Kidney (tissue), 14 donors: ENCODE results near the gene HES5. TPM values are rescaled to one million over a fixed set of nuclear protein-coding genes. Genes with fewer than 3 reads are reported as not detected.

ENCODE experiments used
- DNase-seq, 5 donors: peaks; one replicate each; pipeline ENCODE4 v3.0.0-alpha.2; 2013 to 2020
- FAIRE-seq: peaks from 2 replicates; lab custom pipeline; 2012; peaks lifted over from hg19 to GRCh38; lab: Jason Lieb, UNC
- H3K27ac ChIP-seq, 2 donors: one replicate each; pipeline ENCODE4 v1.7.0; 2013; ENCODE audit warnings: low read depth in 2 of 2, low read length in 2 of 2, inconsistent platforms in 1 of 2
- H3K27me3 ChIP-seq: one replicate; pipeline ENCODE4 v1.7.1; 2013; ENCODE audit warnings: low read length, inconsistent platforms; ENCODE audit not compliant: control insufficient read depth, insufficient read depth
- H3K36me3 ChIP-seq, 3 donors: one replicate each; pipeline versions ENCODE4 v1.7.0 to v1.7.1; 2013; ENCODE audit warnings: low read length in 3 of 3, control low read depth in 1 of 3, inconsistent platforms in 1 of 3; ENCODE audit not compliant: insufficient read depth in 3 of 3, control insufficient read depth in 2 of 3
- H3K4me1 ChIP-seq, 3 donors: one replicate each; pipeline versions ENCODE4 v1.7.0 to v1.7.1; 2013; ENCODE audit warnings: low read length in 3 of 3, inconsistent platforms in 1 of 3, low read depth in 1 of 3; ENCODE audit not compliant: control insufficient read depth in 2 of 3, insufficient read depth in 2 of 3
- H3K4me3 ChIP-seq, 3 donors: one replicate each; pipeline versions ENCODE4 v1.7.0 to v1.8.1; 2013; ENCODE audit warnings: low read length in 3 of 3, control low read depth in 1 of 3, inconsistent platforms in 1 of 3
- H3K9ac ChIP-seq, 3 donors: one replicate each; pipeline versions ENCODE4 v1.7.0 to v1.7.1; 2013; ENCODE audit warnings: low read length in 3 of 3, control low read depth in 1 of 3, inconsistent platforms in 1 of 3
- H3K9me3 ChIP-seq, 3 donors: one replicate each; pipeline versions ENCODE4 v1.7.0 to v1.7.1; 2013; ENCODE audit warnings: low read length in 3 of 3, control low read depth in 1 of 3, inconsistent platforms in 1 of 3; ENCODE audit not compliant: control insufficient read depth in 2 of 3, insufficient read depth in 1 of 3
- intact Hi-C: fragments of 100-400 bp; cut with DNase I; formaldehyde crosslinking; loops from one replicate; pipeline ENCODE4 v1.11.1; 2022
- polyA plus RNA-seq: library from polyadenylated mRNA; stranded (reverse); fragments of 350-450 nt; fragmentation: Illumina TruSeq; extraction: RNeasy Lipid Tissue Mini Kit (QIAGEN cat#74804); gene quantifications from one replicate; pipeline ENCODE4 v1.2.3, GENCODE V29; 2014; ENCODE audit warnings: low read depth, low replicate concordance; ENCODE audit not compliant: insufficient read depth
- total RNA-seq: library from RNA; stranded (reverse); fragmentation: NEBNext Ultra II Directional; extraction: Animal tissue kit (Norgen Biotek cat#: 25700); gene quantifications from one replicate; pipeline ENCODE4 v1.2.1, GENCODE V29; 2021
- TF ChIP-seq, protein P1 (sequence below): IDR thresholded peaks from 3 replicates; pipeline ENCODE4 v1.5.1; 2012; ENCODE audit warnings: mild to moderate bottlenecking, moderate library complexity, borderline replicate concordance; ENCODE audit not compliant: insufficient read depth; ENCODE audit errors: extremely low read depth
- donor health status: control.
- donor health status: control.
- donor health status: control.
- donor health status: control.
- donor health status: control.
- donor health status: DM: yes; HTN: yes; CAD: no.
- donor health status: Normal renal cell carcinoma (clear cell type).

Gene HES5
- total and polyA plus RNA-seq, 2 donors from 2014 or later: 0.44 TPM; not detected in 1

DNA sequence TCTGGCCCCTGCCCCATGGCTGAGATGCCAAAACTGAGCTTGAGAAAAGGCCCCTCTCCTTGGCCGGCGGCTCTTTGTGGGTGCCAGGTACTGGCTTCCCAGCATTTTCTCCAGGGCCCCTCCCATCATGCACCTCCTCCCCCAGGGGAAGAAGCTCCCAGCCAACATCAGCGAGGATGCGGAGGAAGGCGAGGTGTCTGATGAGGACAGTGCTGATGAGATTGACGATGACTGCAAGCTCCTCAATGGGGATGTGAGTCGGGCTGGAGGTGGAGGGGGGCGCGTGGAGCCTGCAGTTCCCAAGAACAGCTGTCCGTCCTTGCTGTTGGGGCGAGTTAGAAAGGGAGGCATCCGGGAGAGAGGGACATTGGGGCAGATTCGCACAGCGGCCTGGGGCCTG lies 40.4 kb downstream of the HES5 start:
- Histone ChIP-seq H3K4me3 (no peak overlapping the region), H3K4me1 (no peaks in the 10 kb centered on the region), H3K27ac (no peak overlapping the region), H3K36me3 (no peaks in the 10 kb centered on the region), H3K9me3 (no peaks in the 10 kb centered on the region), H3K9ac (no peak overlapping the region), H3K27me3 (no peaks in the 10 kb centered on the region)
- intact Hi-C loops: no loop called here
- TF ChIP-seq, protein P1, sequence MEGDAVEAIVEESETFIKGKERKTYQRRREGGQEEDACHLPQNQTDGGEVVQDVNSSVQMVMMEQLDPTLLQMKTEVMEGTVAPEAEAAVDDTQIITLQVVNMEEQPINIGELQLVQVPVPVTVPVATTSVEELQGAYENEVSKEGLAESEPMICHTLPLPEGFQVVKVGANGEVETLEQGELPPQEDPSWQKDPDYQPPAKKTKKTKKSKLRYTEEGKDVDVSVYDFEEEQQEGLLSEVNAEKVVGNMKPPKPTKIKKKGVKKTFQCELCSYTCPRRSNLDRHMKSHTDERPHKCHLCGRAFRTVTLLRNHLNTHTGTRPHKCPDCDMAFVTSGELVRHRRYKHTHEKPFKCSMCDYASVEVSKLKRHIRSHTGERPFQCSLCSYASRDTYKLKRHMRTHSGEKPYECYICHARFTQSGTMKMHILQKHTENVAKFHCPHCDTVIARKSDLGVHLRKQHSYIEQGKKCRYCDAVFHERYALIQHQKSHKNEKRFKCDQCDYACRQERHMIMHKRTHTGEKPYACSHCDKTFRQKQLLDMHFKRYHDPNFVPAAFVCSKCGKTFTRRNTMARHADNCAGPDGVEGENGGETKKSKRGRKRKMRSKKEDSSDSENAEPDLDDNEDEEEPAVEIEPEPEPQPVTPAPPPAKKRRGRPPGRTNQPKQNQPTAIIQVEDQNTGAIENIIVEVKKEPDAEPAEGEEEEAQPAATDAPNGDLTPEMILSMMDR: no peak
- no peak for DNase-seq
- FAIRE-seq: no peak

DNA sequence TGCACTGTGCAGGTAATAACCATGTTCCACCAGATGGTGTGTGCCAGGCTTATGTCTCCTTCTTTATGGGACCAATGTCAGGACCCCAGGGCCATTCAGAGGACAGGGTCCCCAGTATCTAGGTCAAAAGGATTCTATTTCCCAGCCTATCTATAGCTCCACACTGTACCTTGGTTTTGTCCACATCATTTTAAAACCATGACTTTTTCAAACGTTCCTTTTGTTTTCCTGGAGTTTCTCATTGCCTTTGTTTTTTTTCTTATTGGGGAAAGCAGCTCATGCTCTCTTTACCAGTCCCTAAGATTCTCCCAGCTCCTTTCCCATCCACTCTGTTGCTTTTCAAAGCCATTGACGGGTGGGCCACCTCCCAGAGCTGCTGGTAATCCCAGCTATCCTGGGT lies 41.4 kb downstream of the HES5 start:
- TF ChIP-seq, protein P1: no peak
- Histone ChIP-seq H3K27ac (no peak overlapping the region), H3K9me3 (no peaks in the 10 kb centered on the region), H3K27me3 (no peaks in the 10 kb centered on the region), H3K4me3 (no peak overlapping the region), H3K9ac (no peak overlapping the region), H3K4me1 (no peaks in the 10 kb centered on the region), H3K36me3 (no peaks in the 10 kb centered on the region)
- FAIRE-seq (no peak), DNase-seq (no peak)
- intact Hi-C loops: no loop called here

DNA sequence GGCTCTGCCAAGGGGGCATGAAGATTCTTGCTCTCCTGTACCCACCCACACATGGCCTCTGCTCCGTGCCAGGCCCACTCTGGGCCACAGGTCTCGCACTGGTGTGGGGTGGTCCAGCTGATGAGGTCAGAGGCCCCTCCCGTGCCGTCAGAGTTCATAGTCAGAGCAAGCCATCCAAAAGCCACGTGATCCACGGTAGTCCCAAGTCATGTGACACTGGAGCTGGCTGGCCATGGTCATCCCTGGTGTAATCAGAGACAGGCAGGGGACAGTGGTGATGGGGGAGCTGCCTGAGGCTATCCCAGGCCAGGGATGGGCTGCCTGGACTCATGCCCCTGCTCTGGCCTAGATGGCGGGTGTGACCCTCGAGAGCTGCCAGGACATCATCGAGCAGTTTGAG lies 43.5 kb downstream of the HES5 start:
- no peak overlapping the region for H3K9ac ChIP-seq
- FAIRE-seq (no peak), DNase-seq (no peak)
- TF ChIP-seq, protein P1: no peak
- H3K27ac ChIP-seq: no peak overlapping the region
- H3K4me3 ChIP-seq: no peak overlapping the region
- intact Hi-C loops: no loop called here
- H3K36me3 ChIP-seq: no peaks in the 10 kb centered on the region
- H3K27me3 ChIP-seq: no peaks in the 10 kb centered on the region
- H3K4me1 ChIP-seq: peaks cover 0 to 4% (median 0%) of the 10 kb centered on the region in 3 donors
- H3K9me3 ChIP-seq: no peaks in the 10 kb centered on the region

DNA sequence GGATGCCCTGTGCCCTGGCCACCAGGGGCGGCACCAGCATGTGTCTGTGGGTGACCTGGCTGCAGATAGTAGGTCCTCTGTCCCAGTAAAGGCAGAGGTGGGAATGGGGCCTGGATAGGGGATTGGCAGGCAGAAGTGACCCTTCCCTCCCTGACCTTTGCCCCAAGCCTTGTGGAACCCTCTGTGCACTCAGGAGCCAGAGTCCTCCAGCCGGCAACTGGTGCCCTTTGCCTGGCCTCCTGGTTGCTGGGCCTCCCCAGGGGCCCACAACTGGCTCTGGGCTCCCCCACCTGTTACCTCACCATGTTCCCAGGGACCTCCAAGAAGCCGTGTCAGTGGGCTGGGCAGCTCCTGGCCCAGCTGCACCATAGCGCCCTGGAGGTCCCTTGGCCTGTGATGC lies 44.0 kb downstream of the HES5 start:
- no peak overlapping the region for H3K27ac ChIP-seq
- no peak overlapping the region for H3K4me3 ChIP-seq
- no peak for DNase-seq
- H3K36me3 ChIP-seq: no peaks in the 10 kb centered on the region
- intact Hi-C loops: no loop called here
- no peaks in the 10 kb centered on the region for H3K27me3 ChIP-seq
- H3K4me1 ChIP-seq: peaks cover 0 to 8% (median 5%) of the 10 kb centered on the region in 3 donors
- no peak overlapping the region for H3K9ac ChIP-seq
- TF ChIP-seq, protein P1: no peak
- H3K9me3 ChIP-seq: no peaks in the 10 kb centered on the region
- FAIRE-seq: no peak
